Umbilical cord (tissue), 2 donors: ENCODE results near the gene IRX4. TPM values are rescaled to one million over a fixed set of nuclear protein-coding genes. Genes with fewer than 3 reads are reported as not detected.

Source experiments
- DNase-seq: peaks from one replicate; pipeline ENCODE4 v3.0.0-alpha.2; 2015; ENCODE audit warnings: low spot score
- total RNA-seq: library from RNA; depleted of rRNA; stranded (reverse); fragments of >200 nt; gene quantifications from one replicate; pipeline ENCODE4 v1.2.3, GENCODE V29; 2014; ENCODE audit warnings: low replicate concordance; ENCODE audit not compliant: insufficient read depth

IRX4 gene
- total RNA-seq, 1 donor from 2014 or later, result not detected

DNA sequence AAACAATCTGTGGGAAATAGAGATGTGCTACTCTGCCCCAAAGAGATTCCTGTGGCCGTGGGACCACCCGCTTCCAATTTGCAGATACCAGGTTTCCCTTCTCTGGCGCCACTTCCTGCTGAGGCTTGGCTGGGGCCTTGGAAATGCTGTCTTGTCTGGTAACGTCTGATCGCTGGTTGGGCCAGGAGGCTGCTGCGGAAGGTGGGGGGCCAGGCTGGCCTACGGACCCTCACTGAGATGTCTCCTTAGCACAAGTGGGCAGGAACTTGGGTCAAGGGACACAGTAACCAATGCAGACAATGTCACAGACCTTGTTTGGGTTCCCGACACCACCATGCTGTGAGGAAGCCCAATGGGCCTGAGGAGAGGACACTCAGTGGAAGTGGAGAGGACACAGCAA is 31.7 kb upstream of the IRX4 start:
- no peak for DNase-seq

DNA sequence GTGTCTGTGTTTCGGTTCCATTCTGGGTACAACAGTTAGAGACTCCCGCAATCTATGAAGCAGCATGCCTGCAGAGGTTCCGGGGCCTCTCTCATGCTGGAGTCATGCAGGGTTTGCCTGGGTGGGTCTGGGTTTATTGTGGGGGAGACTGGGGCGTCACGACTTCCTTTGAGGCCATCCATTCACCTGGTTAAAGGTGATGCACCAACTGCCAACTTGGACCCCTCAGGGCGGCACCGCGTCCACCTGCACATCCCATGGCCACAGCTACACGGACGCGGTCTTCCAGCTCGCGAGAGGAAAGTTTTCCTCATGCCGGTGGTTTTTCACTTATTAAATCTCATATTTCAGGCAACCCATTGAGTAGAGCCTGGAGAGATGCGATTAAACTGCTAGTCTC is 30.9 kb upstream of the IRX4 start:
- no peak for DNase-seq

DNA sequence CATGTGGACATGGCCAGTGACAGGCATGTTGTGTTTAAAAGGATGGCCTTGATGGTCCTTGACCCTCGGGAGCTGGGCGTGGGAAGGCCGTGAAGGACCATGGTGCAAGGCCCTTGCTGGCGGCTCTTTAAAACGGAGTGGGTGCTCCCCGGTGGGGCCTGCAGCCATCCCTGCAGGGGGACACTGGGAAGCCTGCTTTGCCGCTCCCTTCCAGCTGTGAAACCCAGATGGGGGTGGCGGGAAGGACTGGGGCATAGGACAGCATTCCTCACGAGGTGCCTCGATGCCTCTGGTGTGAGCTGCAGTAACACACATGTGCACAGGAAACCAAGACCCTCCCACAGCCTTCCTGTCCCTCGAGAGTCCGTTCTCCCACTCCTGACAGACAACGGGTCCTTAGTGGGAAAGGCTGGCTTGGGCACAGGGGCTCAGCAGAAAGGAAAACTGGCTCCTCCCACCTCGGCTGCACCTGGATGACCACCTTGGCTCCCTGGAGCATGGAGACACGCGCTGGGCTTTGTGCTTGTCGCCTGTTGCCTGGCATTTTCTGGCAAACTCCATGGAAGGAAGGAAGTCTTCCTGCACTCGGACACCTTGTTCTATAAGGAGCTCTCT is 30.3 kb upstream of the IRX4 start:
- DNase-seq, result no peak

DNA sequence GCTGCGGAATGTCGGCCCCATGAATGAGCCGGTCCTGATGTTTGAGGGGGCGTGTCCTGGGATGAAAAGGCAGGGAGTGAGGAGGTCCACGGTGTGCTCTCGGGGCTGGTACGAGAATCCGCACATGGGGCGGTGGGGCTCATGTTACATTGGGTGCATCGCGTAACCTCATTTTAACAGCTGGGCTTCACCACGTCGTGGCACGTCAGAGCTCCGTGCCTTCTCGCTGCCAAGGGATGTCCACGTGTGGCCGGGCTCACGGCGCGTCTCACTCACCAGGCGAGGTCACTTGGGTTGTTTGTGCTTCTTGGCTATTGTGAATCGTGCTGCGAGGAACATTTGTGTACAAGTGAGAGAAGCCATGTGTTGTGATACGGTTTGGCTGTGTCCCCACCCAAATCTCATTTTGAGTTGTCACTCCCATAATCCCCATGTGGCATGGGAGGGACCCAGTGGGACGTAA is 29.1 kb upstream of the IRX4 start:
- DNase-seq, result no peak

DNA sequence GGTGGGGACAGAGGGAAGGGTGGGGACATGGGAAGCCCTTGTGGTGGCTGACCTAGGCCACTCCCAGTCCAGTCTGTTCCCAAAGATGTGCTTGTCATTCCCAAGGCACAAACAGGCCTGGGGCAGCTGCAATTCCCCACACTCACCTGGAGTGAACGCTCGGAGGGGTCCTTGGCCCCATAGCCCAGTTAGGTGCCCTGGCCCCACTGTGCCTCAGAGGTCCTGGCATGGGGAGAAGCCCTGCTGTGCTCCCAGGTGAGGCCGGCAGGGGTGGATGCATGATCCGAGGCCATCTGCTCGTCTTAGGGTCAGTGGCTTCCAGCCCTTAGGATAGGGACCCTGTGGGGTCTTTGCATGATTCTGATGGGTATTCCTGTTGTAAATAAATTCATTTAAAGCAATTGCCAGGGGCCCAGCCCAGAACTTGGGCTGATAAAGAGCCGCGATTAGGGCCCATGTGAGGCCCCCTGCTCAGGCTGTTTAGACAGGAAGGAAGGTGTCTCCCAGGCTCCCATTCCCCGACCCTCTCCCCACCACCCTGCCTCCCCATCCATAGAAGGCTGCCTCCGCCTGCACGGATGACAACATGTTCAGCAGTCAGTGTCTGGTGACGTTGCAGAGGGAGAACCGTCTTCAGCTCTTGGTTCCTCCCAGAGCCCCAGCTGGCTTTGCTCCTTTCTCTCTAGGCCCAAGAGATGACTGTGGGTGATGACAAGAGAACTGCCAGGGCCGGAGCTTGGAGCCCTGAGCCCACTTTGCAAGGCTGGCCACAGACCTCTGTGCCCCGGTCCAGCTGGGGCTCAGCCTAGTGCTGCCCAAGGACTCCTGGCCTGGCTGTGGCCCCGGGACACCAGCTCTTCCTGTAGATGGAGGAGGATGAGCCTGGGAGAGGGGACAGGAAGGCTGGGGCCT is 28.4 kb upstream of the IRX4 start:
- no peak for DNase-seq

DNA sequence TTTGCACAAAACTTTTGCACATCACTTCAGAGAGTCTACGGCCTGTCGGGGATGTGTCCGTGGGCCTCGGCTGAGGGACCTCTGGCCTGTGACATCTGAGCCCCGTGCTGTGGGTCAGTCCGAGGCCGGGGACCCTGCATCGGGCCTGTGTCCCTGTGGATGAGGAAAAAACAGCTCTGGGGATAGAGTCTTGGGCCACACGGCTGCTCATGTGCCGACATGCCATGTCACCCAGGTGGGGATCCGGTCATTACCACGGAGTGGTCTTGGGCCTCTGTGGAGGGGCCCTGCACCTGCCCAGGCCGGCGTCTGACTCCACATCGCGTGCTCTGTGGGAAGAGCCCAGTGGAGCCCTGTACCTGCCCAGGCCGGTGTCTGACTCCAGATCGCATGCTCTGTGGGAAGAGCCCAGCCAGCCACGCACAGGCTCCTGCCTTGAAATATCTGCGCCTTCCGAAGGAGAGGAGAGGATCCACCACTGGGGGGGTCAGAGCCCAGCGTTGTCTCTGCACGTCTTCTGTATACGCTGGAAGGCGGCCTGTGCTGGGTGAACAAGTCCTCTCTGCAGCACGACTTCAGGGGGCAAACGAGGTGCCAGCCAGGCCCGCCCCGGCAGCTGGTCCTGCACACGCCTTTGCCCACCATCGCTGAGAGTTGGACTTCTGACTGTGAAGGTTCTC is 27.5 kb upstream of the IRX4 start:
- no peak for DNase-seq

DNA sequence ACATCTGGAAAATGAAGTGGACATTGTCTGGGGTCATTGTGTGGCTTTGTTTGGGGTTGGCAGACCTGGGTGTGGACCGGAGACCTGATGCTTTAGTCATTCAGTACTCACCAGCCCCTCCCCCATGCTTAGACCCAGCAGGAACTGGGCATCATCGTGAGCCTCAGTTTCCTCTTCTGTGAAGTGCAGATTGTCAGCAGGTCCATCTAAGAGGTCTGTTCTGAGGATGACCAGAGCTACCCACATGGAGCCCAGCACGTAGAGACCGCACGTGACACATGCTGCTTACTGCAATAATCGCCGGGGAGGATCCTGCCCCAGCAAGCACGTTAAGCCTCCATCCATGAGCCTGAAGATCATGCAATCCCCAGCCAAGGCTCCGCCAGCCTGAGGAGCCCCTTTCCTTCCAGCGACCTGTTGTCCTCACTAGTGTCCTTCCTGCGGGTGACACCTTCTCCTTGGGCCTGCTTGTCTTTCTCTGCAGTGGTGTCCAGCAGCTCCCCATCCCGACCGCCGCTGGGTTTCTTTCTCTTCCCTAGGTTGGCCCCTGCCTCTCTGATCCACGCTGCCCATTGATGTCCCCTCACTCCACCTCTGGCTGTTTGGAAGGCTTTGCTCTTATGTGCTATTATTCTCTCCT is 26.7 kb upstream of the IRX4 start:
- DNase-seq, result no peak

DNA sequence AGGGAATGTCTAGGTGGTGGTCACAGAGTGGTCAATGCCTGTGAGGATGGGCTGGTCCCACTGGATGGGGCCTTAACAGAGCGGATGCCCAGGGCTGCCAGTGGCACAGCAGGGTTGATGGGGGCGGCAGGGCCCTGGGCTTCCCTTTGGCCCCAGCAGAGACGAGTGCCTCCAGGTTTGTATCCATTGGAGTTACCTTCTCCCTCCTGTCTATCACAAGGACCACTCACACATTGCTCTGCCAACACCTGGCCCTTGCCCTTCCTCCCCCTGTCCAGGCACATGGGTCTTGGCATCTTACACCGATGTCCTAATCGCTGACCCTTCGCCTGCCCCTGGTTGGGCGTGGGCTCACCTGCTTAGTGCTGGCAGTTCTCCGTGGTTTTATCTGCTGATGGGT is 26.2 kb upstream of the IRX4 start:
- DNase-seq, result no peak

DNA sequence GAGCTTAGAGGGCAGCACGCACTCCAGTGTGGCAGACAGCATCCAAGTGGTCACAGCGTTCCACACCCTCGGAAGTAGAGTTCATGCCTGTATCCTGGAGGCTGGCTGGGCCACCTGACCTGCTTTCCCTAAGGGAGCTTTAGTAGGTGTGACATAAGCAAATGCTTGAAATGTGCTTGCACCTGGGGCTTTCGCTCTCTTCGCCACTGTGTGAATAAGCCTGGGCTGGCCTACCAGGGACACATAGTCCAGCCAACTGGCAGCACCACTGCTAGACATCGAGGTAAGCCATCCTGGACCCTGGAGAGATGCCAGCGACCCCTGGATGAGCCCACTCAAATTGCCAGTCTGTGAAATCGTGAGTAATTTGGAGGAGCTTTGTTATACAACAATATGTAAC is 24.9 kb upstream of the IRX4 start:
- no peak for DNase-seq

DNA sequence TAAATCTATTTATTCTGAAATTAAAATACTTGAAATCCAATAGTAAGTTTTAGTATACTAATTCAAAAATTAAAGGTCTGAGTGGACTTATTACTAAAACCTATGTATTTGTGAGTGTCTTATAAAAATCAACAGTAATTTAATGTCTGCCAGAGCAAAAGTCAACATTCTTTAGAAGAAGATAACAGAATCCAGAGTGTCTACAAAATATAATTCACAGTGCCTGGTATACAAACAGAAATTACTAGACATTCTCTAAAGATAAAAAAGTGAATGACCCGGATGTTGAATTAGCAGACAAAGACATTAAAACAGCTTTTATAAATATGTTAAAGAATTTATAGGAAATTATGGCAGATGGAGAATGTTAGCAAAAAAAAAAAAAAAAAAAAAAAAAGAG is 22.4 kb upstream of the IRX4 start:
- no peak for DNase-seq

DNA sequence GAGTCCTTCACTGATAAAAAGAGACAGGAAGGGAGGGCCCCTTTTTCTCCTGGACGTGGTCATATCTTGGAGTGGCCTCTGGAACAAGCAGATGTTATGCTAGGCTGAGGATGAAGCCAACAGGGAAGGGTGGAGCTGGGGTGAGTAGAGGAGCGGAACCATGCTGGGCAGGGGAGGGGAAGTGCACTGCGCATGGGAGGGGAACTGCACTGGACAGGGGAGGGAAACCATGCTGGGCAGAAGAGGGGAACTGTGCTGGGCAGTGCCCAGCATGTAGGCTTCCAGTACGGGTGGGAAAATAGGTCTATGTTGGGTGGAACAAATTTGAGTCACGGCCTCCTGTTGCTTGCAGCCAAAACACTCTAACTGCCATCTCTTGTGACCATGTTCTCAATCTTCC is 19.3 kb upstream of the IRX4 start:
- DNase-seq, result no peak

DNA sequence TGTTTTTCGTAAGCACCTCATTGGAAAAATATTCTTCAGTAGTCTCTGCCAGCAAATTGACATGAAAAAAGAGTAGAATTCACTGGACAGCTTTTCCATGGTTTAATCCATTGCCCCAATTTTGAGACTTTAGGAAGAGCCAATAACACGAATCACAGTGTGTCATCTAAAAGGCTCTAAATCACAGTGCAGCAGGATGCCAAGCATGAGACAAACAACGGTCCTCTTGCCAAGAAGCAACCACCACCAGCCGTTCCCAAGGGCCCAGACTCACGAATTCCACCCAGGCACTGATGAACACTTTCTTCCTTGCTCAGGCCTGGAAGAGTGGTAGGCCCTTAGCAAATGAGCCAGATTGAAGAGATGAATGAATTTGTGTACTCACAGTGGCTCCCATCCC is 18.3 kb upstream of the IRX4 start:
- DNase-seq, result no peak

DNA sequence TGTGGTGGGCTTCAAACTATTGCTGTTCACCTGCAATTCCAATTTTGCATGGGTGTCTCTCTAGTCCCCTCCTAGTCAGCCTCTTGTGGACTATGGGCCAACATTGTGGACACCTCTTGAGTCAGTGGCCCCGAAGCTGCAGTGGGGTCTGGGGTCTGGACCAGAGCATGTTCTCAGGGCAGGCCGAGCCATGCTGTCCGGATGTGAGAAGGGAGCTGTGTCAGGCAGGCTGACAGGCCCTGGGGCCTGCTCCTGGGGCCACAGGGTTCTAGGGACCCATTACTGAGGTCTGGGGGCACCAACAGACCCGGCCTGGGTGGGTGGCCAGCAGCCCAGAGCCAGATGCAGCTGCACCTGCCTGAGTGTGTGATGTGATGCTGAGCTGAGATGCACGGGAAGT is 16.5 kb upstream of the IRX4 start:
- DNase-seq, result no peak

DNA sequence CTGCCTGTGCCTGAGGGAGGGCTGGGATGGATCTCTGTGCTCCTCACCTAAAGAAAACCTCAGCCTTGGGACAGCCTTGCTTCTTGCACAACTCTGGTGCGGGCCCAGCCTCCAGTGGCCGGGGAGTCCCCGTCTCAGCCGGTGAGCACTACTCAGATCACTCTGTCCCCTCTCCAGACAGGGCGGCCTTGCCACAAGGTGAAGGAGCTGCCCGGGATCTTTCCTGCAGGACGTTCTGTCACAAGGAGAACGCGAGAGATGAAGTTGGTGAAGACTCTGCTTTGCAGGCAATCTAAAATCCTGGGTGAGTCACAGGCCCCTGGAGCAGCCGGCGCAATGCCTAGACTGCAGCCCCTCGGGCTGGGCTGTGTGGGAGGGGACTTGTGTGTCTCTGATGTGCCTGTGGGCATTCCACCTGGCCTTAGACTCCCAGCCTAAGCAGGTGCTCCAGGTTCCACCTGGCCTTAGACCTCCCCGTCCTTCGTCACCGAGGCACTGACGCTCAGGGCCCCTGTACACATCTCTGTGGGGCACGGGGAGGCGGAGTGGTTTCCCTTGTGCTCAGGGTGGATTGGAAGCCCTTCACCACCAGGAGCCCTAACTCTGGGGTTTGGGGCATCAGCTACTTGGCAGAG is 15.2 kb upstream of the IRX4 start:
- DNase-seq, result no peak

DNA sequence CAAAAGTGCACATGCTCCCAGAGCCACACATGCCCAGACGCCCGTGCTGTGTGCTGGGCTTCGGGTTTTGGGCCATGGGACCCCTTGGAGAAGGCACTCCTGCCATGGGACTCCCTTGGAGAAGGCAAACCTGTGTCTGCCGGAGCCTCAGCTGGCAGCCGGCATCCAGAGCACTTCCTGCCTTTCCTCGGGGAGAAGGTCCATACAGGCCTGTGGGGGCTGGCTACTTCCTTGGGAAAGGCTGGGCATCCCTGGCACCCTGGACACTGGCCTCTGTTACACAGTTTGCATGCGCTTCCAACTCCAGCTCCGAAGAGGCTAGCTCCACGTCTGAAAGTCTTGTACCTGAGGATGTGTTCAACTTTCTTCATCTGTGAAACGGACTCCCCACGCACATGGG is 14.7 kb upstream of the IRX4 start:
- DNase-seq, result no peak

DNA sequence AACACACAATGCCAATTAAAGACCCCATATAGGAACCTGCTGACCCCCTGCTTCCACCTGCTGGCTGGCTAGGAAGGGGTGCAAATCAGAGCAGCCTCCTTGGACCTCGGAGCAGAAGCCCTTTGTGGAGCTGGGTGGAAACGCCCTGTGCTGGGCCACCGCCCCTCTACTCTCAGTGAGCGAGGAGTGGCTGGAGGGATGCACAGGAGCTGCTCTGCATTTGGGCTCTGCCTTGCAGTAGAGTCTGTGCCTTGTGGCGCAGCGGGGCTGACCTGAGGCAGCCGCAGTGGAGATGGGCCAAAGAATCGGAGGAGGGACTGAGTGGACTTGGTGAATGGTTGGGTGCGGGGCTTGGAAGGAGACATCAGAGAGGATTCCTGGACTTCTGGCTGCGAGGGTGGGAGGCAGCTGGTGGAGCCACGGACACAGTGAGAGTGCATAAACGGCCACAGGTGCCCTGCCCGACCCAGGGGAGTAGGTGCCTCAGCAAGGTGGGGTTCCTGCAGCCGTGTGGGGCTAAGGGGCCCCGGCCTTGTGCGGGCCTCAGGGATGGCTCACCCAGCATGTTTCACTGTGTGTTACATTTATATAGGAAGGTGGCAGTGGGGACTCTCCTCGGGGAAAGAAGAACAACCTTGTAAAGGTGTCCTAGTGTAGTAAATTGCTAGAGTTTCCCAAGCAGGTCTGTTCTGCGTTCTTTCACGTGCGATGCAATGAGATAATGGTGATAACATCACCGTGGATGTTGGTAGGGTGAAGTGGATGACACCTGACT is 14.1 kb upstream of the IRX4 start:
- DNase-seq, result no peak

DNA sequence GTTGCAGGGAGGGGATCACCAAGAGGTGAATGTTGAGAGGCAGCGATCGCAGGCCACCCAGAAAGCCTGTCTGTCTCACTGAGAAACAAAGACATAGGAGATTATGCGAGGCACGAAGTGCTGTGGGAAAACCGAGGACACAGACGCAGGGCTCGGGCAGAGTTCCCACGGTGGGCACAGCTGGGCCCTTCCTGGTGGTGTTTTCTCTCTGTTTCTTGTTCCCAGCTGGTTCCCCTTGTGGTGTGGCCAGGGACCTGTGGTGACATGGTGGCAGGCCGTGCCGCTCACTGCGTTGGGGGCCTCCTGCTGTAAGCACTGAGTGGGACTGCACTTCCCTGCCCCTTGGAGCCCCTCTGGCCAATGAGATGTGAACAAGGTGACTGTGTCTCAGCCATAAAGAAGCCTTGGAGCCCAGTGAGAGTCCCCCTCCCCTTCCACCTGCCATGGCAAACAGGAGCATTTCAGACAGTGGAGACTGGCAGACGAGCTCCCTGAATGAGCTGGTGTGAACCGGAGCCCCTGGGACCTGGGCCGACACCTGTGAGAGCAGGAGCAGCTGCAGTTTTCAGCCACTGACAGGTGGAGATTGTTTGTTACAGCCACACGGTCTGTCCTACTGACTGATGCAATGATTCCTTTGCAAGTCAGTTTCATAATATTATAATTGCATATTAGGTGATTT is 13.2 kb upstream of the IRX4 start:
- no peak for DNase-seq

DNA sequence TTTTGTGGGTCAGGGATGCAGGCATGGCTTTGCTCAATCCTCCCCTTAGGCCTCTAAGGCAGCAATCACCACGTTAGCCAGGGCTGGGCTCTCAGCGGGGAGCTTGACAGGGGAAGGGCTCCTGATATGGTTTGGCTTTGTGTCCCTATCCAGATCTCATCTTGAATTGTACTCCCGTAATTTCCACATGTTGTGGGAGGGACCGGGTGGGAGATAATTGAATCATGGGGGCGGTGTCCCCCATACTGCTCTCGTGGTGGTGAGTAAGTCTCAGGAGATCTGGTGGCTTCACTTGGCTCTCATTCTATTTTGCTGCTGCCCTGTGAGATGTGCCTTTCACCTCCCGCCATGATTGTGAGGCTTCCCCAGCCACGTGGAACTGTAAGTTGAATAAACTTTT is 11.5 kb upstream of the IRX4 start:
- DNase-seq, result no peak

DNA sequence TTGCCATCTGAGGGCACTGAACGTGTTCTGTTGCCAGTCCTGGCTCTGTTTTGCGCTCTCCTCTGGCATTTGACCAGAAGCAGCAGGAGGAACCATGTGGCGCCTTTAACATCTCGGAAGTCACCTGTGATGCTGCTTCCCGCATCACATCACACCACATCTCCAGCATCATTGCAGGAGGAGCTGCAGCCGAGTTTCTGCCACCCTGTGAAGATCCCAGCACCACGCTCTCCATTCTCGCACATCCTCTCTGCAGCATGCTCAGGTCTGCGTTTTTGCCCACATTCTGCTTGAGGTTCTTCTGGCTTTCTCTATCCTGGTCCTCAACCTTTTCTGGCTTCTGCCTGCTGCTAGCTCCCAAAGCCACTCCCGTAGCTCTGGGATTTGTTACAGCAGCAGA is 11.0 kb upstream of the IRX4 start:
- no peak for DNase-seq

DNA sequence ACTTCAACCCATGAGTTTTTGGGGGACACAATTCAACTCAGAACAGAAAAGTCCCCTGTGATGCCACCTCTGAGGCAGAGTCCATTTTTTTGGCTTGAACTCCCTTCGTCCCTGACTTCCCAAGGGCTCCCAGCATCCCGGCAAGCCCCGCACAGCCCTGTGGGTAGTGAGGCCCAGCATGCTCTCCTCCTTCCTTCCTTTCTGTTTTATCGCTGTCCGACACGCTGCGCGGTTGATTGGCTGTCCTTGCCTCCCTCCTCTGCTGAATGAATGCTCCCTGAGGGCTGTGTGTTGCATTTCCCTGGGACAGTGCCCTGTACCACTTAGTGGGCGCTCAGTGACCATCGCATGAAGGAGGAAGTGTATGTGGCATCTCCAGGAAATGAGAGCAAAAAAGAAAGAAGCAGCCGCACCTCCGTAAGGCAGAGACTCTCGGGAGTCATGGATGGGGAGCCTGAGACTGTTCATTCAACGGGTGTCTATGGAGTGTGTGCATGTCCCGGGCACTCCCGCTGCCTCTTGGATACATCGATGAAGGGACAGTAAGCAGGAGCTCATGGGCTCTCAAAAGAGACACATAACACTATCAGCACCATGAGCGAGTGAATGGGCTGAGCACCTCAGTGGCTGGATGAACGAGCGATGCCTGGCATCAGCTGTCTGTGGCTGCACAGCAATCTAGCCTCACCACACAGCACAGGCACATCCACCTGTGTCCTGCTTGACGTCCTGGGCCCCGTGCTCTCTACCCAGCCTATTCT is 10.1 kb upstream of the IRX4 start:
- no peak for DNase-seq
